HepG2 (cell line): Measurements from ENCODE around the gene LOXL3. TPM values are rescaled to one million over a fixed set of nuclear protein-coding genes. Genes with fewer than 3 reads are reported as not detected.

ENCODE experiments used
- ATAC-seq: fragments of 200-7000 bp; cut with Tn5 transposase; 3 replicates; pipeline ENCODE4 v1.9.1; 2020; ENCODE audit warnings: mild to moderate bottlenecking, moderate library complexity
- BruUV-seq: library from RNA; stranded (reverse); fragments of 400-500 nt; replicated peaks from 2 replicates; lab custom pipeline; 2021; lab: Mats Ljungman, UMichigan
- CTCF ChIA-PET: fragments of 300-600 bp; formaldehyde crosslinking; extraction: SDS; loops from one replicate; lab custom pipeline; 2021; ENCODE audit warnings: low total read pairs, inconsistent platforms, low intra/inter-chr PET ratio; lab: Yijun Ruan, JAX
- POLR2A ChIA-PET: fragments of 350-600 bp; sonication (Branson Sonifier 250); formaldehyde crosslinking; loops from one replicate; lab custom pipeline; 2020; ENCODE audit warnings: antibody characterized with exemption, inconsistent platforms; lab: Yijun Ruan, JAX
- DNase-seq: peaks from one replicate; pipeline ENCODE4 v3.0.0-alpha.2; 2015; ENCODE audit warnings: low spot score
- FAIRE-seq: peaks from 3 replicates; lab custom pipeline; 2011; peaks lifted over from hg19 to GRCh38; lab: Jason Lieb, UNC
- H2AFZ ChIP-seq: one replicate; pipeline ENCODE4 v1.6.1; 2011; ENCODE audit warnings: low read length, inconsistent platforms
- H3K27ac ChIP-seq: fragments of 300-600 bp; 3 replicates; pipeline ENCODE4 v1.8.0; 2011; ENCODE audit warnings: mixed run types, mild to moderate bottlenecking, mixed read lengths, low read length, inconsistent platforms; ENCODE audit not compliant: insufficient read depth; ENCODE audit errors: extremely low read length
- H3K27me3 ChIP-seq, 2 experiments: fragments of 200-600 bp in 1 of 2; 2 replicates in 1 of 2; 3 replicates in 1 of 2; pipeline versions ENCODE4 v1.6.0 to v1.8.0; 2011; ENCODE audit warnings: low read length in 2 of 2, mild to moderate bottlenecking in 2 of 2, moderate library complexity in 2 of 2, inconsistent platforms in 1 of 2; ENCODE audit not compliant: insufficient read depth in 2 of 2, control insufficient read depth in 1 of 2
- H3K36me3 ChIP-seq, 2 experiments: fragments of 200-600 bp in 1 of 2; replicated peaks in 1 of 2; 2 replicates in 1 of 2; 3 replicates in 1 of 2; pipeline versions ENCODE4 v1.5.1 to v1.8.0; 2011; ENCODE audit warnings: low read length in 2 of 2, inconsistent platforms in 1 of 2; ENCODE audit not compliant: insufficient read depth in 2 of 2, control insufficient read depth in 1 of 2
- H3K4me1 ChIP-seq: 2 replicates; pipeline ENCODE4 v1.5.1; 2012; ENCODE audit warnings: low read length, inconsistent platforms; ENCODE audit not compliant: insufficient read depth
- H3K4me2 ChIP-seq: 2 replicates; pipeline ENCODE4 v1.6.0; 2011; ENCODE audit warnings: low read depth, low read length, inconsistent platforms
- H3K4me3 ChIP-seq, 3 experiments: fragments of 200-600 bp in 1 of 3; sonication (generic), shearing (Covaris generic) in 1 of 3; replicated peaks in 1 of 3; 2 replicates each; pipeline ENCODE4 v1.5.1; 2011 to 2016; ENCODE audit warnings: low read length in 3 of 3, inconsistent platforms in 2 of 3, low read depth in 2 of 3, mild to moderate bottlenecking in 2 of 3, control low read depth in 1 of 3, mixed read lengths in 1 of 3; ENCODE audit not compliant: insufficient read depth in 1 of 3
- H3K79me2 ChIP-seq: one replicate; pipeline ENCODE4 v1.6.1; 2011; ENCODE audit warnings: low read length, inconsistent platforms; ENCODE audit not compliant: insufficient read depth
- H3K9ac ChIP-seq: 2 replicates; pipeline ENCODE4 v1.6.0; 2011; ENCODE audit warnings: mild to moderate bottlenecking, low read depth, low read length, inconsistent platforms; ENCODE audit not compliant: insufficient read depth
- H3K9me3 ChIP-seq: 2 replicates; pipeline ENCODE4 v1.5.1; 2012; ENCODE audit warnings: mild to moderate bottlenecking, low read length
- H4K20me1 ChIP-seq: 2 replicates; pipeline ENCODE4 v1.6.0; 2011; ENCODE audit warnings: inconsistent platforms, mild to moderate bottlenecking, low read length, moderate library complexity; ENCODE audit not compliant: insufficient read depth
- CTCF ChIP-seq: sonication (generic); formaldehyde crosslinking; IDR thresholded peaks from 2 replicates; pipeline ENCODE4 v1.5.0; 2020; ENCODE audit warnings: mild to moderate bottlenecking, missing genetic modification reagents, moderate library complexity
- HNRNPL ChIP-seq: fragments of 200-400 bp; formaldehyde crosslinking; IDR thresholded peaks from 2 replicates; pipeline ENCODE4 v1.6.1; 2017; ENCODE audit warnings: mild to moderate bottlenecking, low read depth, low read length
- PRMT3 ChIP-seq: sonication (generic); formaldehyde crosslinking; IDR thresholded peaks from 2 replicates; pipeline ENCODE4 v1.8.1; 2022; ENCODE audit warnings: low read depth, mild to moderate bottlenecking, moderate library complexity, missing genetic modification reagents, borderline replicate concordance
- THAP8 ChIP-seq: sonication (generic); formaldehyde crosslinking; IDR thresholded peaks from 2 replicates; pipeline ENCODE4 v1.5.1; 2020; ENCODE audit warnings: missing genetic modification reagents, mild to moderate bottlenecking, borderline replicate concordance
- ZFP62 ChIP-seq: sonication (generic); formaldehyde crosslinking; IDR thresholded peaks from 2 replicates; pipeline ENCODE4 v1.4.0; 2020; ENCODE audit warnings: missing genetic modification reagents
- ZNF430 ChIP-seq: sonication (generic); formaldehyde crosslinking; IDR thresholded peaks from 2 replicates; pipeline ENCODE4 v1.9.0; 2021; ENCODE audit warnings: mild to moderate bottlenecking, missing genetic modification reagents
- ZNF740 ChIP-seq: sonication (generic); formaldehyde crosslinking; IDR thresholded peaks from 2 replicates; pipeline ENCODE4 v1.4.0; 2020; ENCODE audit warnings: missing genetic modification reagents
- WGBS: methylation state at CpG from one replicate; pipeline ENCODE4 v1.1.6; 2017; ENCODE audit warnings: low lambda C conversion rate; 5-methylcytosine and 5-hydroxymethylcytosine counted together
- in situ Hi-C: cut with HindIII; loops from 2 replicates; pipeline ENCODE4 v1.10.0; 2017; ENCODE audit warnings: low pct_unique_long_range_greater_than_20kb; ENCODE audit not compliant: extremely low pct_ligation_motif_present
- intact Hi-C: fragments of 100-400 bp; cut with micrococcal nuclease; formaldehyde crosslinking; loops from one replicate; pipeline ENCODE4 v1.10.0; 2022; ENCODE audit not compliant: unreplicated experiment
- polyA plus RNA-seq, 8 experiments: library from polyadenylated mRNA; depleted of rRNA in 3 of 8; stranded (reverse) in 7 of 8; unstranded in 1 of 8; fragments of >200 nt; fragmentation: Illumina TruSeq in 4 of 8; extraction: Trizol in 4 of 8; gene quantifications; 2 replicates each; pipeline versions ENCODE4 v1.2.1 to v1.2.3, GENCODE V29; 2011 to 2016; ENCODE audit warnings: low read depth in 4 of 8, missing spikeins in 1 of 8, mixed read lengths in 1 of 8; ENCODE audit not compliant: insufficient read depth in 1 of 8
- total RNA-seq, 5 experiments: library from RNA; depleted of rRNA; stranded (reverse); fragments of >200 nt; fragmentation: Illumina TruSeq; extraction: Trizol; gene quantifications; 2 replicates each; pipeline ENCODE4 v1.2.3, GENCODE V29; 2016; ENCODE audit warnings: low read depth in 1 of 5

The LOXL3 gene
- total and polyA plus RNA-seq, 2 of the 13 experiments (the other 11 are each of a cell fraction or from before 2014, with no cell fraction given), result 0.55 to 6.5 TPM

- Histone ChIP-seq H3K4me2 (no peak overlapping the region), H4K20me1 (no peaks in the 10 kb centered on the region), H2AFZ (no peak overlapping the region), H3K27ac (no peak overlapping the region), H3K4me1 (peaks cover 8% of the 10 kb centered on the region), H3K9me3 (no peaks in the 10 kb centered on the region), H3K79me2 (no peaks in the 10 kb centered on the region), H3K27me3 (peaks cover 4 to 33% of the 10 kb centered on the region in 2 experiments; a peak in 3 of 5 replicates), H3K9ac (no peak overlapping the region), H3K36me3 (peaks cover 7 to 12% of the 10 kb centered on the region in 2 experiments; a peak in 3 of 5 replicates), H3K4me3 (no peak overlapping the region)
- POLR2A ChIA-PET, result no interaction called here
- intact Hi-C loops, result no loop called here
- DNase-seq (no peak), ATAC-seq (peak; percentile 59), FAIRE-seq (no peak)
- CTCF ChIA-PET, result no interaction called here
- no TSS peak for BruUV-seq
- in situ Hi-C loops, result no loop called here
- 51% methylated on average over 19 of the region's 23 CpGs for WGBS
- no peak for TF ChIP-seq PRMT3 (CRISPR knock-in tag)
- TF ChIP-seq HNRNPL, result 0 out of 2 replicates have a peak, but pooled peaks have one; percentile 40
- no peak for TF ChIP-seq ZFP62
- TF ChIP-seq CTCF (CRISPR knock-in tag), result 0 out of 2 replicates have a peak, but pooled peaks have one; percentile 7
- peak; percentile 52; the same call in 1 of the 2 replicates for TF ChIP-seq ZNF740 (CRISPR knock-in tag)
- 0 out of 2 replicates have a peak, but pooled peaks have one; percentile 28 for TF ChIP-seq THAP8
- TF ChIP-seq ZNF430 (CRISPR knock-in tag), result no peak
These were observed 17.4 kb downstream of the LOXL3 start for GRCh38 chr2:74536166-74536950.
